Breast epithelium (tissue), 3 donors: ENCODE results near the gene DNAJC5G.

Experiments
- CTCF ChIP-seq, 3 donors: fragments of 450-650 bp; IDR thresholded peaks; one replicate each; pipeline ENCODE4 v1.5.1; 2016 to 2017; ENCODE audit warnings: antibody characterized with exemption in 3 of 3, mild to moderate bottlenecking in 3 of 3, moderate library complexity in 3 of 3
- POLR2AphosphoS5 ChIP-seq, 3 donors: sonication (generic); formaldehyde crosslinking; IDR thresholded peaks; one replicate each; pipeline ENCODE4 v1.6.1; 2017; ENCODE audit warnings: antibody characterized with exemption in 3 of 3

GRCh38 chr2:27322301-27322765 is 47.1 kb downstream of the DNAJC5G start:
- TF ChIP-seq CTCF (IDR thresholded peaks at IDR 0.05) (no peak), POLR2AphosphoS5 (IDR thresholded peaks at IDR 0.05) (no peak)
